NCI-H748 treated with DMSO at 0.1 percent for 48 hours (cell line): Measurements from ENCODE around the gene LBR.
A peak's percentile ranks its signal among the peaks of the same experiment; 100 is the strongest.
"Not testable (repeated sequence)": the region's sequence is repeated elsewhere in the genome, so short reads cannot be mapped to it uniquely, and the experiment has no call there.

Experiments
- DNase-seq: peaks from one replicate; lab custom pipeline; 2025; lab: John Stamatoyannopoulos, UW

Gene LBR

GRCh38 chr1:225427235-225428067, at the start of gene LBR:
Gene LBR, minus strand, starts transcription at chr1:225428038. Its CDS starts 3,963 bp downstream, at chr1:225424075.
- DNase-seq, result no peak

- no peak for DNase-seq
Observed at GRCh38 chr1:225477296-225477911, 49.6 kb upstream of the LBR start.

DNA sequence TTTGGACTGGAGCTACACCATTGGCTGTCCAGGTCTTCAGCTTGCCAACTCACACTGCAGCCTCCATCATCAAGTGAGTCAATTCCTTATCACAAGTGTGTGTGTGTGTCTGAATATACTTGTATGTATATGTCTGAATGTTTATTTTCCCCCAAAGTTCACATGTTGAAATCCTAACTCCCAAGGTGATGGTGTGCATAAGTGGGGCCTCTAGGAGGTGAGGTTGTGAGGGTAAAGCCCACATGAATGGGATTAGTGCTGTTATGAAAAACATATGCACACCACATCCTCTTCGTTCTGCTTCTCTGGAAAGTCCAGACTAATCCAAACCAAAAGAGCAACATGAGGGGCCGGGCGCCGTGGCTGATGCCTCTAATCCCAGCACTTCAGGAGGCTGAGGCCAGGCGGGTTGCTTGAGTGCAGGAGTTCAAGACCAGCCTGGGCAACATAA, 48.7 kb upstream of the LBR start:
- DNase-seq, result no peak

- no peak for DNase-seq
Observed at GRCh38 chr1:225476100-225476511, 48.3 kb upstream of the LBR start.

DNA sequence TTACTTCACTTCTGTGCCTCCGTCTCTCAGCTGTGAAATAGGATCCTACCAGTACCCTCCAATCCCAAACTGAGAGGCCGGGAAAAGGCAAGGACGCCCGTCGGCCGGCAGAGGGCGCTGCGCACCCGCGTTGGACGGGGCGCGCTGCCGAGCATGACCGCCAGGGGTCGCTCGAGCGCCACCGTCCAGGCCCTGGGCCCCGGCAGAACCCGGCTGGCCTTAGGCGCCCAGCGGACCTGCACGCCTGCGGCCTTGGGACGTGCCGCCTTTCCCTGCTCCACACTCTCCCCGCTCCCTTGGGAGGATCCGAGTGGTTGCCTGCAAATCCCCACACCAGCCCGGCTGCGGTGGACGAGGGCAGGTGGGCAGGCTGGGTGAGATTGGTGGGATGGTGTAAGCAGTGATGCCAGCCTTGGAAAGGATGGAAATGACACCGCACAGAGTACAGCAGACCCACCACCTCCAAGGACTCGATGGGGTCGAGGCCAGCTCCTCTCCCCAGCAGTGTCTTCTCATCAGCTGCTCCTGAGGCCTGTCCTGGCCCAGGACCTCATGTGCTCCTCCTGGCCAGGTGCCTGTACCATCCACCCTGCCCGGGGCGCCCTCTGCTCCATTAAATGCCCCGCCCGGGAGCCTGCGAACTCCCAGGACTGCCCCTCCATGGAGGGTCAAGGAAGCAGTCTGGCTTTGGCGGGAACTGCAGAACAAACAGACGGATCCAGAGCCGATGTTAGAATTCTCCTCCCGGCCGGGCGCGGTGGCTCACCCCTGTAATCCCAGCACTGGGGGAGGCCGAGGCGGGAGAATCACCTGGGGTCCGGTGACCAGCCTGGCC, 47.4 kb upstream of the LBR start:
- peak; percentile 28 for DNase-seq

DNA sequence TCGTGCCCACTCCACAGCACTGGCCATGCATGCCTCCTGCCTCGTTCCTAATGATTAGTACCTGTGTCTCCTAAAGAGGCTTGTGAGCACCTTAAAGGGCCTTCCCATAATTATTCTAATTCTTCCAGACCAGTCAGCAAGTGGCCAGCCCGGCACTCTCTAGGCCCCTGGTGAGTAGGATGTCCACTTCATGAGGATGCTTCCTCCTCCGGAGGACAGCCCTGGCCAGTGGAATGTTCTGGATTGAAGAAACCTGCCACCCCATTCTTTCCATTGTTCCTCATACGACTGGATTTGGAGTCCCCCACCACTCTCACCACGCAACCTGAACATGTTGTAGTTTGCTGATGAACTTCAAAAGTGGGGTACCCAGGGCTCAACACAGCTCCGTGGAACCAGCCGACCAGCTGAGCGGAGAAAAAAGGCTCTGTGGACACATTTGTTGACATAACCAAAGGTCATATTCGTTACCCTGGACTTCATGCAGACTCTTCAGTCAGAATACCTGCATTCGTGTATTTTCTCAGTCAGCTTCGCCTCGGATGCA, 46.7 kb upstream of the LBR start:
- no peak for DNase-seq

DNA sequence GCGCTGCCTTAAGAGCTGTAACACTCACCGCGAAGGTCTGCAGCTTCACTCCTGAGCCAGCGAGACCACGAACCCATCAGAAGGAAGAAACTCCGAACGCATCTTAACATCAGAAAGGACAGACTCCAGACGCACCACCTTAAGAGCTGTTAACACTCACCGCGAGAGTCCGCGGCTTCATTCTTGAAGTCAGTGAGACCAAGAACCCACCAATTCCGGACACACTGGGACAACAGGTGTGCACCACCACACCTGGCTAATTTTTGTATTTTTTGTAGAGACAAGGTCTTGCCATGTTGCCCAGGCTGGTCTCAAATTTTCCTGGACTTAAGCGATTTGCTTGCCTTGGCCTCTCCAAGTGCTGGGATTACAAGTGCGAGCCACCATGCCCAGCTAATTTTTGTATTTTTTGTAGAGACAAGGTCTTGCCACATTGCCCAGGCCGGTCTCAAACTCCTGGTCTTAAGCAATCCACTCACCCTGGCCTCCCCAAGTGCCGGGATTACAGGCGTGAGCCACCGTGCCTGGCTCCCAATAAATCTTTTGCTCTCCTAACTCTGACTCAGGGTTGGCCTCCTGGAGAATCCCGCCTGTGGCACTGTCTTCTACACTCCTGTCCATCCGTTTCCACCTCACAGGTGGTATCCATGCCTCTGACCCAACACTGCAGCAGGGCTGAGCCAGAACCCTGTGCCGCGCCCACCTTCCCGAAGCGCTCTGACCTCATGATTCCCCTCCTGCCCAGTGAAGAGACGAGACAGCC, 46.0 kb upstream of the LBR start:
- not testable (repeated sequence) for DNase-seq

GRCh38 chr1:225473266-225473665, 45.4 kb upstream of the LBR start:
- DNase-seq, result not testable (repeated sequence)

- DNase-seq, result no peak
Observed at GRCh38 chr1:225471453-225472301, 43.8 kb upstream of the LBR start.

- no peak for DNase-seq
Observed at GRCh38 chr1:225471109-225471452, 43.2 kb upstream of the LBR start.

DNA sequence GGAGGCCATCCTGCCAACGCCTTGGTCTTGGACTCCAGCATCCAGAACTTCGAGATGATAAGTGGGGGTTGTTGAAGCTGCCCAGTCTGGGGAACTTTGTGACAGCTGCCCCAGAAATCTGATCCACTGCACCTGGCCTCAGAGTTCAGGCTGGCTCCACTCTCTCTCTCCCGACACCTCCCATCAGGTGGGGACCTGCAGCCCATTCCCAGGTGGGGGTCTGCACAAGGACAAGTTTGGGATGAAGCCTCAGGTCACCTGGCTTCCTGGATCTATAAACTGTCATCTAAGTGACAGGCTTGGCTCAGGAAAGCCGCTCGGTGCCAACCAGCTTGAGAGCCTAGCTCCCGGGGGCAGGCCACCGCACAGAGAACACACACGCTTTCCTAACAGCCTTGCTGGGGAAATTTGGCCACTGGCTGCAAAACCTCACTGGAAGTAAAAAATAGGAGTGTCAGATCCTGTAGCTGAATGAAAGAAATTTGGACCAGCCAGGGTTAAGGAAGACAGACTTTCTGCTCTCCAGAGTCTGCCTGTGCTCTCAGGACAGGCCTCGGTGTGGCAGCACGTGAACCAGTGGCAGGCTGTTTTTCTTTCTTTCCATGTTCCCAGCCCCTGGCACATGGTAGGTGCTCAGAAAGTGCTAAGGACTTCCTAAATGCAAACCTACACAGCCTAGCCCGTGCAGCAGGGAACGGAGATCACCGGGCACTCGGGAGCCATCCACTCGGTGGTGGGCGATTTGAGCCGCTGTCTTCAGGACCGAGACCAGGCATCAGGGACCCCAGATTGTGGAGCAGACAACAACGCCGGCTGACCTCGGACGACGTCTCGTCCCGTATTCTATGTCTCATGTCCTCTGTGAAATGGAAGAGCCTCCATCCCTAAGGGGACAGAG, 42.6 kb upstream of the LBR start:
- DNase-seq, result no peak

GRCh38 chr1:225469051-225469450, 41.2 kb upstream of the LBR start:
- DNase-seq, result no peak

GRCh38 chr1:225468270-225469020, 40.6 kb upstream of the LBR start:
- no peak for DNase-seq

DNA sequence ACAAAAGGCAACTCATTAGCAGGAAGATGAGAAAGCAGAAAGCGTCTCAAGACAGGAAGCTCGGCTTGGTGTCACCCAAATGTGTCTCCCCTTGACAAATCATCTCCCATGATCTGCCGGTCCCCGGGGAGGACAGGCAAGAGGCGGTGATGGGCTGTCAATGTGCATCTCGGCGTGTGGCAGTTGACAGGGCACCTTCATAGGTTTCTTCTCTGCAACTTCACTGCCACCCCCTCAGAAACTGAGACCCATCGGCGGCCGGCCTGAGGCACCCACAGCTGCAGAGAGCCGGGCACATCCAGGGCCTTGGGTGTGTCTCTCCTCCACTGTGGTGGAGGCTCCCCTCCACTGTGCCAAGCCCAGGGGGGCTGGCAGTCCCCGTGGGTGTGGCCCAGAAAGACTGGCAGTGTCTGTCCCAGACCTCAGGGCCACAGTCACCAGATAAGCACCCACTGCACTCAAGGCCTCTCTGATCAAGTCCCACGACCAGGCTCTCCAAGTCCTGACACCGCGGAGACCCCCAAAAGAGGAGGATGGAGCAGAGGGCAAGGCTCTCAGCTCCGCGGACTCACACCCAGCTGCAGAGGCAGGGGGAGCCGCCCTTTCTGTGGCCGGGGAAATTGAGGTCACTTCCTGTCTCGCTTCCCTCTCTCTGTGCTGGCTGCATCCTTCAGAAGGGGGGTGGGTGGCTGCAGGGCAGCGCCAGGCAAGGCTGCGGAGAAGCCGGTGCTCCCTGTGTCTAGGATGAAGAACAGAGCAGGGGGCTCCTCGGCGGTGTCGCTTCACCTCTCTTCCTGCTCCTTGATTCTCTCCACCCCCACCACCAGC, 39.6 kb upstream of the LBR start:
- no peak for DNase-seq

GRCh38 chr1:225466848-225467192, 39.0 kb upstream of the LBR start:
- DNase-seq, result no peak

DNA sequence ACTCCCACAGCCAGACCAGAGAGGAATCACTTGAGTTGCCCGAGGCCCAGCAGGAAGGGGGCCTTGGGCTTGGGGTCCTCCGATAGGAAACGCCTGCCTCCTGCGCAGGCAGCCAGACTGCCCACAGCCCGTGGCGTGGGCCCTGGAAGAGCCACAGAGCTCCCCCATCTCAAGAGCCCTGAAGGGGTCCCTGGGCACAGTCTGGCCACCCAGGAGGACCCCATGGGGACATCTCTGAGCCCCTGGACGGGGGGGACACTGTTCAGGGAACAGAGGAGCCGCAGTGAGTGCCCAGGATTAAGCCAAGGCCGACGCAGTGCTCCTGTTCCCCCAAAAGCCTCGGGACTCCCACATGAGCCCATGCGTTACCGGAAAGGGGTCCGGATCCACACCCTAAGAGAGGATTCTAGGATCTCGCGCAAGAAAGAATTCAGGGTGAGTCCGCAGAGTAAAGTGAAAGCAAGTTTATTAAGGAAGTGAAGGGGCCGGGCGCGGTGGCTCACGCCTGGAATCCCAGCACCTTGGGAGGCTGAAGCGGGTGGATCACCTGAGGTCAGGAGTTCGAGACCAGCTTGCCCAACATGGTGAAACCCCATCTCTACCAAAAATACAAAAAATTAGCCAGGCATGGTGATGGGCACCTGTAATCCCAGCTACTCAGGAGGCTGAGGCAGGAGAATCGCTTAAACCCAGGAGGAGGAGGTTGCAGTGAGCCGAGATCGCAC, 38.1 kb upstream of the LBR start:
- DNase-seq, result no peak
